Measurements from ENCODE around the gene TFAM. TPM values are rescaled to one million over a fixed set of nuclear protein-coding genes. Genes with fewer than 3 reads are reported as not detected.

TFAM gene
- total and polyA plus RNA-seq, 2 of the 8 experiments (the other 6 are each of a cell fraction or from before 2014, with no cell fraction given), result 29.3 to 97.3 TPM

DNA sequence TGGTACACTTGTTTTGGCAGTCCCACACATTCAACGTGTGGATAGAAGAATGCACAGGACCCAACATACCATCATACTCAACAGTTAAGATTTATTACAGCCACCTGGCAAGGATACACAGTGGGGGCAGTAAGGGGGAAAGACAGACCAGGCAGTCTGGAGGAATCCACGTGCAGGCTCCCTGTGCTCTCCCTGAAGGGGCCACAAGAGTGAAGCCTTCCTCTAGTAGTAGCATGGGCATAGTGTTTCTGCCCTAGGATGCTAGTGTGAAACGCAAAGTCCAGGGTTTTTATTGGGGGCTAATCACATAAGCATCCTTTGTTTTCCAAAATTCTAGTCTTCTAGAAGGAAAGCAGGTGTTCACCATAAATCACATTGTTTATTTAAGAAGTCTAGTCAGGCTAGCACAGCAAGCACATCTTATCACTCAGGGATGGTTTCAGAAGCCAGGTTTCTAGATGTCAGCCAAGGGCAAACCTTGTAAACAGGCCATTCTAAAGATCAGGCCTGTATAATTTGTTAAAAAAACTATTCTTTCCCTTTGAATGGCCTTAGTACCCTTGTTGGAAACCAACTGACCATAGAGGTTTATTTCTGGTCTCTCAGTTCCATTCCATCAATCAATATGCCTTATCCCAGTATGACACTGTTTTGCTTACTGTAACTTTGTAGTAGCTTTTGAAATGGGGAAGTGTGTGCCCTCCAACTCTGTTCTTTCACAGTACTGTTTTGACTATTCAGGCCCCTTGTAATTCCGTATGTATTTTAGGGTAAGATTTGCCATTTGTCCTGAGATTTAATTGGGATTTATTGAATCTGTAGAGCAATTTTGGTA lies 12.4 kb upstream of the TFAM start:
- Histone ChIP-seq H2BK120ac (replicated peaks; ENCODE audit: low read depth, low read length) (no peak overlapping the region), H3K27me3 (replicated peaks in 1 of 4; ENCODE audit: control insufficient read depth in 3 of 4, extremely low read depth in 1 of 4, insufficient read depth in 3 of 4, low read length in 3 of 4) (no peaks in the 10 kb centered on the region), H3K27ac (ENCODE audit: low read depth, low read length) (no peak overlapping the region), H2AK5ac (ENCODE audit: low read depth, low read length) (no peak overlapping the region), H3K79me2 (ENCODE audit: control insufficient read depth in 1 of 2, insufficient read depth in 2 of 2, low read length in 2 of 2) (no peaks in the 10 kb centered on the region; a peak in 1 of 4 replicates), H3K4me2 (ENCODE audit: insufficient read depth in 1 of 2, low read depth in 2 of 2, low read length in 2 of 2) (no peak overlapping the region), H4K91ac (replicated peaks; ENCODE audit: insufficient read length, low read length) (no peak overlapping the region), H2BK5ac (ENCODE audit: low read depth, low read length) (no peak overlapping the region), H3K9ac (replicated peaks in 1 of 4; ENCODE audit: extremely low read depth in 1 of 4, low read depth in 3 of 4, low read length in 3 of 4) (no peak overlapping the region), H2BK20ac (ENCODE audit: low read length) (no peak overlapping the region), H3K79me1 (ENCODE audit: low read depth, low read length) (no peaks in the 10 kb centered on the region), H4K8ac (ENCODE audit: extremely low read depth, insufficient read depth, low read length) (no peak overlapping the region), H3K18ac (ENCODE audit: extremely low read depth, low read length) (no peak overlapping the region), H3K36me3 (ENCODE audit: control insufficient read depth in 2 of 4, insufficient read depth in 4 of 4, low read length in 3 of 4) (no peaks in the 10 kb centered on the region; a peak in 1 of 8 replicates), H3K23ac (ENCODE audit: insufficient read length) (no peak overlapping the region), H3K23me2 (ENCODE audit: low read depth, low read length) (no peaks in the 10 kb centered on the region), H3K14ac (ENCODE audit: insufficient read length) (no peak overlapping the region), H2AFZ (ENCODE audit: low read length) (no peak overlapping the region), H3K9me3 (ENCODE audit: insufficient read depth in 2 of 2, low read depth in 1 of 2, low read length in 1 of 2) (no peaks in the 10 kb centered on the region), H2BK12ac (ENCODE audit: low read depth, low read length) (no peak overlapping the region), H4K20me1 (replicated peaks in 1 of 2; ENCODE audit: control insufficient read depth in 1 of 2, insufficient read depth in 2 of 2, low read length in 2 of 2) (no peaks in the 10 kb centered on the region), H3K56ac (replicated peaks; ENCODE audit: insufficient read length, low read depth, low read length) (no peak overlapping the region), H3K4ac (replicated peaks; ENCODE audit: insufficient read length, low read depth, low read length) (no peak overlapping the region), H2BK15ac (ENCODE audit: low read length) (no peak overlapping the region), H3K4me1 (replicated peaks in 1 of 4; ENCODE audit: control insufficient read depth in 3 of 4, insufficient read depth in 4 of 4, low read length in 3 of 4) (no peaks in the 10 kb centered on the region), H3K4me3 (ENCODE audit: extremely low read depth in 1 of 4, insufficient read depth in 2 of 4, low read depth in 3 of 4, low read length in 4 of 4) (no peak overlapping the region), H4K5ac (ENCODE audit: insufficient read length, low read depth, low read length) (no peak overlapping the region)
- FAIRE-seq (no peak), DNase-seq (ENCODE audit: low read depth in 1 of 2, low spot score in 2 of 2) (no peak)
- 94% methylated on average over 4 of the region's 4 CpGs; no CpG with 5 or more reads in 1 of the 2 experiments for WGBS, 2 experiments (ENCODE audit: extremely low coverage in 1 of 2, insufficient coverage in 1 of 2, insufficient read length in 1 of 2, insufficient replicate concordance in 2 of 2, low coverage in 1 of 2, low lambda C conversion rate in 2 of 2, missing lambda C conversion rate in 1 of 2)
- no peak for TF ChIP-seq GABPA (IDR thresholded peaks at IDR 0.05; ENCODE audit: borderline replicate concordance, insufficient read depth, low read length)
- CTCF ChIA-PET (ENCODE audit: partially characterized antibody), result no interaction called here
- POLR2A ChIA-PET (ENCODE audit: partially characterized antibody), result interaction anchor here (1.0 kb wide), 1 partner anchor 12 kb away, joined by 3 read pairs; no protein-coding TSS in a partner anchor

Measured in H1 (cell line).